Measurements from ENCODE around the gene EML1. TPM values are rescaled to one million over a fixed set of nuclear protein-coding genes. Genes with fewer than 3 reads are reported as not detected.

Gene EML1
- total RNA-seq, 1 donor from 2014 or later: 37.6 TPM

GRCh38 chr14:99749763-99750715, 43.2 kb upstream of the EML1 start:
- peak overlapping the region in 2 of 3 donors; percentile 33 to 60 for H3K9ac ChIP-seq (ENCODE audit: low read depth in 1 of 3, low read length in 3 of 3)

GRCh38 chr14:99750746-99751450, 42.3 kb upstream of the EML1 start:
- peaks cover 50 to 77% (median 73%) of the 10 kb centered on the region in 3 donors for H3K4me1 ChIP-seq (ENCODE audit: control insufficient read depth in 3 of 3, insufficient read depth in 3 of 3, low read length in 3 of 3)
- no peaks in the 10 kb centered on the region for H3K9me3 ChIP-seq (ENCODE audit: control insufficient read depth in 3 of 3, low read length in 3 of 3)
- no peaks in the 10 kb centered on the region for H3K36me3 ChIP-seq (ENCODE audit: control insufficient read depth in 3 of 3, insufficient read depth in 3 of 3, low read length in 3 of 3)
- no peak overlapping the region for H3K4me3 ChIP-seq (ENCODE audit: low read length in 3 of 3)
- peak overlapping the region in 1 of 3 donors; percentile 16 for H3K9ac ChIP-seq (ENCODE audit: low read depth in 1 of 3, low read length in 3 of 3)
- H3K27me3 ChIP-seq (ENCODE audit: control insufficient read depth in 3 of 3, insufficient read depth in 3 of 3, low read length in 3 of 3): no peaks in the 10 kb centered on the region
- no peak overlapping the region for H3K27ac ChIP-seq (ENCODE audit: low read depth, low read length)

More at GRCh38 chr14:99749763-99750715, 43.2 kb upstream of the EML1 start:
- Histone ChIP-seq H3K4me3 (ENCODE audit: low read length in 3 of 3) (peak overlapping the region in 1 of 3 donors; percentile 45), H3K27me3 (ENCODE audit: control insufficient read depth in 3 of 3, insufficient read depth in 3 of 3, low read length in 3 of 3) (no peaks in the 10 kb centered on the region), H3K4me1 (ENCODE audit: control insufficient read depth in 3 of 3, insufficient read depth in 3 of 3, low read length in 3 of 3) (peaks cover 52 to 75% (median 72%) of the 10 kb centered on the region in 3 donors), H3K27ac (ENCODE audit: low read depth, low read length) (no peak overlapping the region), H3K36me3 (ENCODE audit: control insufficient read depth in 3 of 3, insufficient read depth in 3 of 3, low read length in 3 of 3) (no peaks in the 10 kb centered on the region), H3K9me3 (ENCODE audit: control insufficient read depth in 3 of 3, low read length in 3 of 3) (no peaks in the 10 kb centered on the region)

GRCh38 chr14:99751539-99752485, 41.4 kb upstream of the EML1 start:
- no peaks in the 10 kb centered on the region for H3K9me3 ChIP-seq (ENCODE audit: control insufficient read depth in 3 of 3, low read length in 3 of 3)
- H3K27me3 ChIP-seq (ENCODE audit: control insufficient read depth in 3 of 3, insufficient read depth in 3 of 3, low read length in 3 of 3): no peaks in the 10 kb centered on the region
- H3K36me3 ChIP-seq (ENCODE audit: control insufficient read depth in 3 of 3, insufficient read depth in 3 of 3, low read length in 3 of 3): no peaks in the 10 kb centered on the region
- peaks cover 52 to 77% (median 72%) of the 10 kb centered on the region in 3 donors for H3K4me1 ChIP-seq (ENCODE audit: control insufficient read depth in 3 of 3, insufficient read depth in 3 of 3, low read length in 3 of 3)
- no peak overlapping the region for H3K27ac ChIP-seq (ENCODE audit: low read depth, low read length)
- no peak overlapping the region for H3K4me3 ChIP-seq (ENCODE audit: low read length in 3 of 3)
- H3K9ac ChIP-seq (ENCODE audit: low read depth in 1 of 3, low read length in 3 of 3): peak overlapping the region in 1 of 3 donors; percentile 60

GRCh38 chr14:99752486-99753121, 40.6 kb upstream of the EML1 start:
- Histone ChIP-seq H3K27ac (ENCODE audit: low read depth, low read length) (no peak overlapping the region), H3K9ac (ENCODE audit: low read depth in 1 of 3, low read length in 3 of 3) (peak overlapping the region in 2 of 3 donors; percentile 12 to 60), H3K9me3 (ENCODE audit: control insufficient read depth in 3 of 3, low read length in 3 of 3) (no peaks in the 10 kb centered on the region), H3K4me1 (ENCODE audit: control insufficient read depth in 3 of 3, insufficient read depth in 3 of 3, low read length in 3 of 3) (peaks cover 48 to 72% (median 68%) of the 10 kb centered on the region in 3 donors), H3K4me3 (ENCODE audit: low read length in 3 of 3) (no peak overlapping the region), H3K27me3 (ENCODE audit: control insufficient read depth in 3 of 3, insufficient read depth in 3 of 3, low read length in 3 of 3) (no peaks in the 10 kb centered on the region), H3K36me3 (ENCODE audit: control insufficient read depth in 3 of 3, insufficient read depth in 3 of 3, low read length in 3 of 3) (no peaks in the 10 kb centered on the region)

GRCh38 chr14:99753225-99754140, 39.7 kb upstream of the EML1 start:
- H3K4me1 ChIP-seq (ENCODE audit: control insufficient read depth in 3 of 3, insufficient read depth in 3 of 3, low read length in 3 of 3): peaks cover 49 to 69% (median 64%) of the 10 kb centered on the region in 3 donors

GRCh38 chr14:99754141-99755067, 38.8 kb upstream of the EML1 start:
- peaks cover 45 to 66% (median 64%) of the 10 kb centered on the region in 3 donors for H3K4me1 ChIP-seq (ENCODE audit: control insufficient read depth in 3 of 3, insufficient read depth in 3 of 3, low read length in 3 of 3)
- H3K9me3 ChIP-seq (ENCODE audit: control insufficient read depth in 3 of 3, low read length in 3 of 3): no peaks in the 10 kb centered on the region
- no peak overlapping the region for H3K4me3 ChIP-seq (ENCODE audit: low read length in 3 of 3)
- no peaks in the 10 kb centered on the region for H3K27me3 ChIP-seq (ENCODE audit: control insufficient read depth in 3 of 3, insufficient read depth in 3 of 3, low read length in 3 of 3)
- no peaks in the 10 kb centered on the region for H3K36me3 ChIP-seq (ENCODE audit: control insufficient read depth in 3 of 3, insufficient read depth in 3 of 3, low read length in 3 of 3)
- H3K27ac ChIP-seq (ENCODE audit: low read depth, low read length): no peak overlapping the region
- peak overlapping the region in 1 of 3 donors; percentile 16 for H3K9ac ChIP-seq (ENCODE audit: low read depth in 1 of 3, low read length in 3 of 3)

More at GRCh38 chr14:99753225-99754140, 39.7 kb upstream of the EML1 start:
- no peaks in the 10 kb centered on the region for H3K9me3 ChIP-seq (ENCODE audit: control insufficient read depth in 3 of 3, low read length in 3 of 3)
- H3K9ac ChIP-seq (ENCODE audit: low read depth in 1 of 3, low read length in 3 of 3): no peak overlapping the region
- no peaks in the 10 kb centered on the region for H3K36me3 ChIP-seq (ENCODE audit: control insufficient read depth in 3 of 3, insufficient read depth in 3 of 3, low read length in 3 of 3)
- H3K4me3 ChIP-seq (ENCODE audit: low read length in 3 of 3): no peak overlapping the region
- no peak overlapping the region for H3K27ac ChIP-seq (ENCODE audit: low read depth, low read length)
- H3K27me3 ChIP-seq (ENCODE audit: control insufficient read depth in 3 of 3, insufficient read depth in 3 of 3, low read length in 3 of 3): no peaks in the 10 kb centered on the region

- no peaks in the 10 kb centered on the region for H3K9me3 ChIP-seq (ENCODE audit: control insufficient read depth in 3 of 3, low read length in 3 of 3)
- no peak overlapping the region for H3K27ac ChIP-seq (ENCODE audit: low read depth, low read length)
- no peak overlapping the region for H3K4me3 ChIP-seq (ENCODE audit: low read length in 3 of 3)
- peak overlapping the region in 1 of 3 donors; percentile 16 for H3K9ac ChIP-seq (ENCODE audit: low read depth in 1 of 3, low read length in 3 of 3)
- H3K36me3 ChIP-seq (ENCODE audit: control insufficient read depth in 3 of 3, insufficient read depth in 3 of 3, low read length in 3 of 3): no peaks in the 10 kb centered on the region
- H3K27me3 ChIP-seq (ENCODE audit: control insufficient read depth in 3 of 3, insufficient read depth in 3 of 3, low read length in 3 of 3): no peaks in the 10 kb centered on the region
- H3K4me1 ChIP-seq (ENCODE audit: control insufficient read depth in 3 of 3, insufficient read depth in 3 of 3, low read length in 3 of 3): peaks cover 39 to 62% (median 58%) of the 10 kb centered on the region in 3 donors
These were observed 38.2 kb upstream of the EML1 start for GRCh38 chr14:99755068-99755405.
